Transverse colon (tissue), 4 donors: ENCODE results near the gene ABCG1.

Source experiments
- EP300 ChIP-seq: sonication (generic); formaldehyde crosslinking; IDR thresholded peaks from one replicate; pipeline ENCODE4 v1.6.1; 2017; ENCODE audit warnings: antibody characterized with exemption, low read depth
- POLR2A ChIP-seq: fragments of 450-650 bp; IDR thresholded peaks from one replicate; pipeline ENCODE4 v1.6.1; 2016; ENCODE audit warnings: antibody characterized with exemption, mild to moderate bottlenecking, moderate library complexity
- POLR2AphosphoS5 ChIP-seq, 3 donors: sonication (generic); formaldehyde crosslinking; IDR thresholded peaks; one replicate each; pipeline ENCODE4 v1.6.1; 2016; ENCODE audit warnings: antibody characterized with exemption in 3 of 3
- TF ChIP-seq, protein P1 (sequence below), 5 experiments: fragments of 200-600 bp in 3 of 5; fragments of 450-650 bp in 2 of 5; sonication (generic) in 3 of 5; IDR thresholded peaks; 1 replicate in 2 of 5; 2 replicates in 3 of 5; pipeline ENCODE4 v1.5.1; 2016 to 2017; ENCODE audit warnings: antibody characterized with exemption in 5 of 5, inconsistent platforms in 3 of 5, mild to moderate bottlenecking in 2 of 5, moderate library complexity in 1 of 5

DNA sequence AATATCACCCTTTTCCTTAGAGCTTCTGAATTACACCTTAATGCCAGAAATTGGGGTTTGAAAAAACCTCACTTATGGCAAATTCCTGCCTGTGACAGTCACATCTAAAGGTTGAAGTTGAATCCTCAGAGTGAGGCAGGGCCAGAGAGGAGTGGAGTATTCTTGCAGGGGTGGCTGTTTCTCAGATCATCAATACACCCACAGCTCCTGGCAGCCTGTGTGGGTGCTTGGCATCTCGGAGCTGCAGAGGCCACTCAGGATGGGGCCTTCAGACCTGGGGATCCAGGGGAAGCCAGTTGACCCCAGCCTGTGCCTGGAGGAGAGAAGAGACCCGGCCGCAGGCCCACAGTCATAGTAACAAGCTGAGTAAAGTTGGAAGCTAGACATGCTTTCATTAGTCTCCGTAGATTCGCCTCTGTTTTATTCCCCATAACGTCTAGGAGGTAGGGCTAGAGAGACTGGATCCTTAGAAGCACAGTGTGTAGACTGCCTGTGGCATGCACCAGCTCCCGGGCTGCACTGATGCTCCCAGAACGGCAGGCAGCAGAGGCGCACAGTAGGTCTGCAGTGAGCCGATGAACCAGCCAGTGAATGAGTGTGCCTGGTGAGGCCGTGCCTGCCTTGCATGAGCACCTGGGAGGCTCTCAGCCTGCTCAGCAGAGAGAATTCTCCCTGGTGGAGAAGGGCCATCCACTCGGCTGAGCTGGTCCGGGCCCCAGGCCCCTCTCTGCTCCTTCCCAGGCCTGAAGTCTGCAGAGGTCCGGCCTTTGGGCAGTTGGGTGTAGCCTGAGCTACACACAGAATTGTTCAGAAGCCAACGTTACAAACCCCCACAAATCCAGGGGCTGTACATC lies 53.4 kb downstream of the ABCG1 start:
- TF ChIP-seq, protein P1, sequence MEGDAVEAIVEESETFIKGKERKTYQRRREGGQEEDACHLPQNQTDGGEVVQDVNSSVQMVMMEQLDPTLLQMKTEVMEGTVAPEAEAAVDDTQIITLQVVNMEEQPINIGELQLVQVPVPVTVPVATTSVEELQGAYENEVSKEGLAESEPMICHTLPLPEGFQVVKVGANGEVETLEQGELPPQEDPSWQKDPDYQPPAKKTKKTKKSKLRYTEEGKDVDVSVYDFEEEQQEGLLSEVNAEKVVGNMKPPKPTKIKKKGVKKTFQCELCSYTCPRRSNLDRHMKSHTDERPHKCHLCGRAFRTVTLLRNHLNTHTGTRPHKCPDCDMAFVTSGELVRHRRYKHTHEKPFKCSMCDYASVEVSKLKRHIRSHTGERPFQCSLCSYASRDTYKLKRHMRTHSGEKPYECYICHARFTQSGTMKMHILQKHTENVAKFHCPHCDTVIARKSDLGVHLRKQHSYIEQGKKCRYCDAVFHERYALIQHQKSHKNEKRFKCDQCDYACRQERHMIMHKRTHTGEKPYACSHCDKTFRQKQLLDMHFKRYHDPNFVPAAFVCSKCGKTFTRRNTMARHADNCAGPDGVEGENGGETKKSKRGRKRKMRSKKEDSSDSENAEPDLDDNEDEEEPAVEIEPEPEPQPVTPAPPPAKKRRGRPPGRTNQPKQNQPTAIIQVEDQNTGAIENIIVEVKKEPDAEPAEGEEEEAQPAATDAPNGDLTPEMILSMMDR (IDR thresholded peaks at IDR 0.05) = no peak
- TF ChIP-seq POLR2AphosphoS5 (IDR thresholded peaks at IDR 0.05) (no peak), POLR2A (no peak), EP300 (no peak)
